Measurements from ENCODE around the gene ATG101.

DNA sequence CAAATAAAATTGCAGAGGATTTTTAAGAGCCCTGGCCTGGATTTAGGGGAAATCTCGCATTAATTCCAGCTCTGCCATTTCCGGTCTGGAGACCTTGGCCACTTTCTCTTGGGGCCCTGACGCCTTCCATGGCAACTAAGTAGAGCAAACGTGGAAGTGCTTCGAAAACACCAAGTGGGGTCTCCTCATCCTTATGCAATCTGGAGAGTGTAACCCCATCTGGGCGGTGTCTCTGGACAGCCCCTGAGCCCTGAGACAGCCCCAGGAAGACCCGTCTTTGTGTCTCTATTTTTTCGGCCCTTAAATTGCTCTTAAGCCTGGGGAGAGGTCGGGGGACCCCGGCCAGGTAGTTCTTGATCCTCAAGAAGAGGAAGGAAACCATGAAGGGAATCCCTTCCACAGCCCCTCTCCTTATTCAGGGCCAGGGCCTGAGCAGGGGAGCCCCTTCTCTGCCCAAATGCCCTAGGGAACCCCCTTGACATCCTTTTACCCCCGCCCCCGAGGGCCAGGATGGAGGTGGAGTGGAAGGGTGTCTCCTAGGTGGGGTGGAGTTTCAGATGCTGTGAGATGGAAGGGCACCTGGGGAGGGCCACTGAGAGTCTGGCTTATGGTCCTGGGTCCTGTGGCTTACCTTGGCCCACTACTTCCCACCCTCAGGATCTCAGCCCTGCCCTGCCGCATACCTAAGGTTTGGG, 36.2 kb upstream of the ATG101 start:
- TF ChIP-seq, protein P1, sequence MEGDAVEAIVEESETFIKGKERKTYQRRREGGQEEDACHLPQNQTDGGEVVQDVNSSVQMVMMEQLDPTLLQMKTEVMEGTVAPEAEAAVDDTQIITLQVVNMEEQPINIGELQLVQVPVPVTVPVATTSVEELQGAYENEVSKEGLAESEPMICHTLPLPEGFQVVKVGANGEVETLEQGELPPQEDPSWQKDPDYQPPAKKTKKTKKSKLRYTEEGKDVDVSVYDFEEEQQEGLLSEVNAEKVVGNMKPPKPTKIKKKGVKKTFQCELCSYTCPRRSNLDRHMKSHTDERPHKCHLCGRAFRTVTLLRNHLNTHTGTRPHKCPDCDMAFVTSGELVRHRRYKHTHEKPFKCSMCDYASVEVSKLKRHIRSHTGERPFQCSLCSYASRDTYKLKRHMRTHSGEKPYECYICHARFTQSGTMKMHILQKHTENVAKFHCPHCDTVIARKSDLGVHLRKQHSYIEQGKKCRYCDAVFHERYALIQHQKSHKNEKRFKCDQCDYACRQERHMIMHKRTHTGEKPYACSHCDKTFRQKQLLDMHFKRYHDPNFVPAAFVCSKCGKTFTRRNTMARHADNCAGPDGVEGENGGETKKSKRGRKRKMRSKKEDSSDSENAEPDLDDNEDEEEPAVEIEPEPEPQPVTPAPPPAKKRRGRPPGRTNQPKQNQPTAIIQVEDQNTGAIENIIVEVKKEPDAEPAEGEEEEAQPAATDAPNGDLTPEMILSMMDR (conservative IDR thresholded peaks at IDR 0.05): no peak
- TF ChIP-seq EZH2 (IDR thresholded peaks at IDR 0.05; ENCODE audit: low read depth): no peak

Data from PC-9 (cell line).